ENCODE data around the gene PRCD.
"Not testable (repeated sequence)": the region's sequence is repeated elsewhere in the genome, so short reads cannot be mapped to it uniquely, and the experiment has no call there.

PRCD gene

GRCh38 chr17:76529224-76530094, 10.4 kb upstream of the PRCD start:
- Mint-ChIP-seq H3K27me3 (no peaks in the 10 kb centered on the region), H3K4me3 (peak overlapping the region; percentile 23), H3K4me1 (ENCODE audit: low read depth) (peaks cover 33% of the 10 kb centered on the region), H3K27ac (no peak overlapping the region), H3K36me3 (no peaks in the 10 kb centered on the region), H3K9me3 (ENCODE audit: low read depth) (no peaks in the 10 kb centered on the region)

GRCh38 chr17:76530095-76530723, 9.6 kb upstream of the PRCD start:
- H3K27ac Mint-ChIP-seq: peak overlapping the region; percentile 68
- H3K9me3 Mint-ChIP-seq (ENCODE audit: low read depth): no peaks in the 10 kb centered on the region
- no peaks in the 10 kb centered on the region for H3K36me3 Mint-ChIP-seq
- H3K27me3 Mint-ChIP-seq: no peaks in the 10 kb centered on the region
- H3K4me3 Mint-ChIP-seq: peak overlapping the region; percentile 20
- H3K4me1 Mint-ChIP-seq (ENCODE audit: low read depth): peaks cover 32% of the 10 kb centered on the region

- Mint-ChIP-seq H3K4me3 (no peak overlapping the region), H3K9me3 (ENCODE audit: low read depth) (no peaks in the 10 kb centered on the region), H3K4me1 (ENCODE audit: low read depth) (peaks cover 32% of the 10 kb centered on the region), H3K27ac (no peak overlapping the region), H3K27me3 (no peaks in the 10 kb centered on the region), H3K36me3 (no peaks in the 10 kb centered on the region)
These were observed 8.9 kb upstream of the PRCD start for GRCh38 chr17:76530811-76531485.

- Mint-ChIP-seq H3K9me3 (ENCODE audit: low read depth) (no peaks in the 10 kb centered on the region), H3K36me3 (no peaks in the 10 kb centered on the region), H3K27me3 (no peaks in the 10 kb centered on the region), H3K4me1 (ENCODE audit: low read depth) (peaks cover 32% of the 10 kb centered on the region), H3K4me3 (no peak overlapping the region), H3K27ac (peak overlapping the region; percentile 76)
These were observed 8.3 kb upstream of the PRCD start for GRCh38 chr17:76531486-76532038.

GRCh38 chr17:76532072-76532651, 7.7 kb upstream of the PRCD start:
- peak overlapping the region; percentile 76 for H3K27ac Mint-ChIP-seq
- no peaks in the 10 kb centered on the region for H3K9me3 Mint-ChIP-seq (ENCODE audit: low read depth)

GRCh38 chr17:76533640-76534359, 6.0 kb upstream of the PRCD start:
- H3K9me3 Mint-ChIP-seq (ENCODE audit: low read depth); H3K36me3 Mint-ChIP-seq; H3K27ac Mint-ChIP-seq; H3K4me3 Mint-ChIP-seq; H3K27me3 Mint-ChIP-seq: not testable (repeated sequence)
- peaks cover 20% of the 10 kb centered on the region for H3K4me1 Mint-ChIP-seq (ENCODE audit: low read depth)

More at GRCh38 chr17:76532072-76532651, 7.7 kb upstream of the PRCD start:
- H3K4me3 Mint-ChIP-seq: no peak overlapping the region
- no peaks in the 10 kb centered on the region for H3K36me3 Mint-ChIP-seq
- H3K4me1 Mint-ChIP-seq (ENCODE audit: low read depth): peaks cover 31% of the 10 kb centered on the region
- no peaks in the 10 kb centered on the region for H3K27me3 Mint-ChIP-seq

- peaks cover 5% of the 10 kb centered on the region for H3K27me3 Mint-ChIP-seq
- H3K36me3 Mint-ChIP-seq: no peaks in the 10 kb centered on the region
- no peaks in the 10 kb centered on the region for H3K9me3 Mint-ChIP-seq (ENCODE audit: low read depth)
- no peak overlapping the region for H3K4me3 Mint-ChIP-seq
- H3K27ac Mint-ChIP-seq: no peak overlapping the region
- H3K4me1 Mint-ChIP-seq (ENCODE audit: low read depth): peaks cover 22% of the 10 kb centered on the region
These were observed 4.8 kb upstream of the PRCD start for GRCh38 chr17:76534831-76535732.

- Mint-ChIP-seq H3K27me3 (peaks cover 5% of the 10 kb centered on the region), H3K4me1 (ENCODE audit: low read depth) (peaks cover 15% of the 10 kb centered on the region), H3K27ac (no peak overlapping the region), H3K9me3 (ENCODE audit: low read depth) (no peaks in the 10 kb centered on the region), H3K4me3 (peak overlapping the region; percentile 23), H3K36me3 (no peaks in the 10 kb centered on the region)
These were observed 3.9 kb upstream of the PRCD start for GRCh38 chr17:76535788-76536510.

GRCh38 chr17:76536511-76537287, 3.1 kb upstream of the PRCD start:
- Mint-ChIP-seq H3K27me3 (peaks cover 5% of the 10 kb centered on the region), H3K36me3 (no peaks in the 10 kb centered on the region), H3K27ac (no peak overlapping the region), H3K4me1 (ENCODE audit: low read depth) (peaks cover 13% of the 10 kb centered on the region), H3K9me3 (ENCODE audit: low read depth) (no peaks in the 10 kb centered on the region), H3K4me3 (peak overlapping the region; percentile 57)

- no peaks in the 10 kb centered on the region for H3K9me3 Mint-ChIP-seq (ENCODE audit: low read depth)
- no peak overlapping the region for H3K27ac Mint-ChIP-seq
- peaks cover 7% of the 10 kb centered on the region for H3K27me3 Mint-ChIP-seq
- no peaks in the 10 kb centered on the region for H3K36me3 Mint-ChIP-seq
- peaks cover 8% of the 10 kb centered on the region for H3K4me1 Mint-ChIP-seq (ENCODE audit: low read depth)
- peak overlapping the region; percentile 56 for H3K4me3 Mint-ChIP-seq
These were observed 2.6 kb upstream of the PRCD start for GRCh38 chr17:76537288-76537577.

- peaks cover 8% of the 10 kb centered on the region for H3K4me1 Mint-ChIP-seq (ENCODE audit: low read depth)
- H3K27me3 Mint-ChIP-seq: peaks cover 7% of the 10 kb centered on the region
- H3K4me3 Mint-ChIP-seq: peak within 1 kb of the TSS; percentile 72
- no peaks in the 10 kb centered on the region for H3K36me3 Mint-ChIP-seq
- no peaks in the 10 kb centered on the region for H3K9me3 Mint-ChIP-seq (ENCODE audit: low read depth)
- H3K27ac Mint-ChIP-seq: no peak within 1 kb of the TSS
These were observed 2.1 kb upstream of the PRCD start, which contains the start of gene CYGB for GRCh38 chr17:76537578-76538280. Gene CYGB (minus strand): TSS chr17:76537709. CDS start chr17:76537542, 167 bp downstream.
